GM12878 (cell line): ENCODE results near the gene NRXN3. TPM values are rescaled to one million over a fixed set of nuclear protein-coding genes. Genes with fewer than 3 reads are reported as not detected.

Source experiments
- ATAC-seq: fragments of 200-7000 bp; cut with Tn5 transposase; 3 replicates; pipeline ENCODE4 v1.9.1; 2020; ENCODE audit warnings: mild to moderate bottlenecking, moderate library complexity
- BruUV-seq: library from RNA; stranded (reverse); fragments of 400-500 nt; replicated peaks from 2 replicates; lab custom pipeline; 2021; lab: Mats Ljungman, UMichigan
- CTCF ChIA-PET: fragments of 300-600 bp; sonication (Branson Sonifier 250); formaldehyde crosslinking; extraction: SDS; loops from one replicate; lab custom pipeline; 2021; ENCODE audit warnings: inconsistent platforms; lab: Yijun Ruan, JAX
- POLR2A ChIA-PET: fragments of 350-600 bp; formaldehyde crosslinking; extraction: SDS; loops from one replicate; lab custom pipeline; 2021; ENCODE audit warnings: inconsistent platforms; lab: Charles Lee
- RAD21 ChIA-PET: fragments of 300-600 bp; sonication (Branson Sonifier 250); formaldehyde crosslinking; loops from one replicate; lab custom pipeline; 2023; ENCODE audit warnings: antibody characterized with exemption; ENCODE audit not compliant: unreplicated experiment; lab: Charles Lee
- SMC1A ChIA-PET: fragments of 300-600 bp; sonication (Branson Sonifier 250); formaldehyde crosslinking; loops from one replicate; lab custom pipeline; 2023; ENCODE audit not compliant: unreplicated experiment, uncharacterized antibody; lab: Charles Lee
- DNase-seq: peaks from one replicate; pipeline ENCODE4 v3.0.0-alpha.2; 2011; ENCODE audit warnings: low read depth, low spot score
- FAIRE-seq: peaks from 3 replicates; lab custom pipeline; 2011; peaks lifted over from hg19 to GRCh38; lab: Jason Lieb, UNC
- H2AFZ ChIP-seq: 2 replicates; pipeline ENCODE4 v1.6.0; 2011; ENCODE audit warnings: low read depth, low read length, control low read depth; ENCODE audit not compliant: control insufficient read depth
- H3K27ac ChIP-seq: 2 replicates; pipeline ENCODE4 v1.5.1; 2011; ENCODE audit warnings: control low read depth; ENCODE audit not compliant: control insufficient read depth, insufficient read depth
- H3K27me3 ChIP-seq, 2 experiments: replicated peaks in 1 of 2; 2 replicates each; pipeline versions ENCODE4 v1.6.0 to v1.6.1; 2011; ENCODE audit warnings: low read length in 1 of 2; ENCODE audit not compliant: control insufficient read depth in 2 of 2, insufficient read depth in 2 of 2
- H3K36me3 ChIP-seq, 2 experiments: 2 replicates each; pipeline ENCODE4 v1.5.1; 2011; ENCODE audit warnings: low read length in 1 of 2; ENCODE audit not compliant: control insufficient read depth in 2 of 2, insufficient read depth in 2 of 2
- H3K4me1 ChIP-seq: 2 replicates; pipeline ENCODE4 v1.6.1; 2011; ENCODE audit warnings: mild to moderate bottlenecking, low read length, moderate library complexity, mixed read lengths; ENCODE audit not compliant: control insufficient read depth, insufficient read depth
- H3K4me2 ChIP-seq: 2 replicates; pipeline ENCODE4 v1.6.0; 2011; ENCODE audit warnings: control low read depth; ENCODE audit not compliant: control insufficient read depth, insufficient read depth
- H3K4me3 ChIP-seq: fragments of 200-600 bp; sonication (generic); 2 replicates; pipeline ENCODE4 v1.5.1; 2016
- H3K79me2 ChIP-seq: 2 replicates; pipeline ENCODE4 v1.6.0; 2011; ENCODE audit warnings: low read length; ENCODE audit not compliant: control insufficient read depth, insufficient read depth
- H3K9ac ChIP-seq: 2 replicates; pipeline ENCODE4 v1.8.0; 2011; ENCODE audit warnings: low read length, control low read depth, mixed read lengths; ENCODE audit not compliant: control insufficient read depth, insufficient read depth
- H3K9me3 ChIP-seq: replicated peaks from 3 replicates; pipeline ENCODE4 v1.5.1; 2011; ENCODE audit warnings: mild to moderate bottlenecking, low read length; ENCODE audit not compliant: control insufficient read depth, insufficient read depth
- H4K20me1 ChIP-seq: 2 replicates; pipeline ENCODE4 v1.6.0; 2011; ENCODE audit not compliant: control insufficient read depth, insufficient read depth
- ASH2L ChIP-seq: fragments of 300-600, 200-600 bp; sonication (generic); IDR thresholded peaks from 2 replicates; pipeline ENCODE4 v1.6.1; 2017; ENCODE audit warnings: low read depth, mild to moderate bottlenecking, borderline replicate concordance
- BACH1 ChIP-seq: fragments of 450-650 bp; IDR thresholded peaks from 2 replicates; pipeline ENCODE4 v1.6.1; 2017; ENCODE audit warnings: mild to moderate bottlenecking, borderline replicate concordance
- CHD4 ChIP-seq: fragments of 200-600 bp; sonication (generic); IDR thresholded peaks from 2 replicates; pipeline ENCODE4 v1.6.1; 2016; ENCODE audit warnings: mild to moderate bottlenecking
- FOS ChIP-seq: IDR thresholded peaks from 3 replicates; pipeline ENCODE4 v1.6.1; 2011; ENCODE audit warnings: borderline replicate concordance; ENCODE audit not compliant: insufficient read length; ENCODE audit errors: extremely low read depth
- HSF1 ChIP-seq: fragments of 150-350 bp; IDR thresholded peaks from 2 replicates; pipeline ENCODE4 v1.6.1; 2014; ENCODE audit warnings: mild to moderate bottlenecking, low read depth, low read length
- MEF2A ChIP-seq: IDR thresholded peaks from 2 replicates; pipeline ENCODE4 v1.6.1; 2011; ENCODE audit warnings: low read depth, mild to moderate bottlenecking, low read length, moderate library complexity; ENCODE audit not compliant: insufficient read depth
- MYB ChIP-seq: fragments of 150-350 bp; IDR thresholded peaks from 2 replicates; pipeline ENCODE4 v1.6.1; 2014; ENCODE audit warnings: mild to moderate bottlenecking, low read depth, low read length, borderline replicate concordance
- NFYA ChIP-seq: IDR thresholded peaks from 2 replicates; pipeline ENCODE4 v1.6.1; 2011; ENCODE audit warnings: low read depth, mild to moderate bottlenecking, low read length, improper control_type of control experiment, borderline replicate concordance
- NR2C2 ChIP-seq: IDR thresholded peaks from 2 replicates; pipeline ENCODE4 v1.6.1; 2011; ENCODE audit warnings: borderline replicate concordance, low read depth; ENCODE audit not compliant: control insufficient read depth, insufficient read length
- RELA ChIP-seq: fragments of 450-650 bp; IDR thresholded peaks from 2 replicates; pipeline ENCODE4 v1.8.0; 2014; ENCODE audit warnings: borderline replicate concordance; ENCODE audit not compliant: partially characterized antibody
- TBL1XR1 ChIP-seq: IDR thresholded peaks from 2 replicates; pipeline ENCODE4 v1.6.1; 2012; ENCODE audit warnings: low read depth, low read length, improper control_type of control experiment
- ZSCAN29 ChIP-seq: fragments of 450-650 bp; IDR thresholded peaks from 2 replicates; pipeline ENCODE4 v1.6.1; 2017; ENCODE audit warnings: mild to moderate bottlenecking, moderate library complexity
- WGBS: methylation state at CpG from one replicate; pipeline ENCODE4 v1.1.6; 2016; ENCODE audit warnings: low lambda C conversion rate; ENCODE audit not compliant: insufficient replicate concordance, insufficient coverage; ENCODE audit errors: missing lambda C conversion rate; 5-methylcytosine and 5-hydroxymethylcytosine counted together
- in situ Hi-C: fragments of 300-500 bp; cut with MboI; formaldehyde crosslinking; loops from 9 replicates; pipeline ENCODE4 v1.14.3; 2018; ENCODE audit warnings: mixed read lengths
- intact Hi-C: fragments of 100-400 bp; cut with micrococcal nuclease; formaldehyde crosslinking; loops from one replicate; pipeline ENCODE4 v1.14.2; 2022; ENCODE audit not compliant: unreplicated experiment
- polyA plus RNA-seq, 11 experiments: library from polyadenylated mRNA; depleted of rRNA in 4 of 11; unstranded in 6 of 11; stranded (reverse) in 5 of 11; fragments of >200 nt; fragmentation: Nextera tagmentation in 4 of 11; fragmentation: Illumina TruSeq in 1 of 11; extraction: Ambion mirVana in 4 of 11; extraction: Trizol in 1 of 11; gene quantifications; 1 replicate in 1 of 11; 2 replicates in 10 of 11; pipeline versions ENCODE4 v1.2.1 to v1.2.3, GENCODE V29; 2011 to 2016; ENCODE audit warnings: inconsistent platforms in 2 of 11, missing spikeins in 2 of 11, low read depth in 1 of 11
- total RNA-seq, 4 experiments: library from RNA; depleted of rRNA in 3 of 4; stranded (reverse); fragments of >200 nt in 3 of 4; fragmentation: Illumina TruSeq in 1 of 4; extraction: Trizol in 1 of 4; gene quantifications; 2 replicates each; pipeline versions ENCODE4 v1.2.1 to v1.2.3, GENCODE V29; 2013 to 2021

The NRXN3 gene
- total and polyA plus RNA-seq, 10 of the 15 experiments (the other 5 are each of a cell fraction or from before 2014, with no cell fraction given), result 0.52 to 3.3 (median 1.4) TPM

GRCh38 chr14:78611796-78612571 is 441.8 kb downstream of the NRXN3 start:
- intact Hi-C loops (no loop called here), in situ Hi-C loops (no loop called here)
- Histone ChIP-seq H3K9ac (no peak overlapping the region), H3K4me3 (no peak overlapping the region), H3K27me3 (no peaks in the 10 kb centered on the region), H3K27ac (no peak overlapping the region), H3K4me1 (no peaks in the 10 kb centered on the region), H3K36me3 (no peaks in the 10 kb centered on the region), H3K4me2 (no peak overlapping the region), H4K20me1 (no peaks in the 10 kb centered on the region), H3K79me2 (no peaks in the 10 kb centered on the region), H3K9me3 (no peaks in the 10 kb centered on the region), H2AFZ (no peak overlapping the region)
- CTCF ChIA-PET, result interaction anchor here (1.1 to 1.6 kb wide), 2 partner anchors 15 kb away, joined by 3 to 4 read pairs; no protein-coding TSS in a partner anchor
- WGBS, result 0% methylated on average over 3 of the region's 3 CpGs
- POLR2A ChIA-PET, result no interaction called here
- DNase-seq (no peak), ATAC-seq (no peak), FAIRE-seq (no peak)
- TF ChIP-seq NFYA, result no peak
- no peak for TF ChIP-seq HSF1
- TF ChIP-seq NR2C2, result no peak
- no peak for TF ChIP-seq MEF2A
- no peak for TF ChIP-seq BACH1
- no peak for TF ChIP-seq CHD4
- TF ChIP-seq MYB, result no peak
- TF ChIP-seq FOS, result no peak
- TF ChIP-seq ASH2L, result no peak
- TF ChIP-seq ZSCAN29, result no peak
- no peak for TF ChIP-seq RELA
- no peak for TF ChIP-seq TBL1XR1
- SMC1A ChIA-PET, result no interaction called here
- BruUV-seq, result no TSS peak
- RAD21 ChIA-PET, result no interaction called here
